Peyer's patch (tissue), 4 donors: ENCODE data around the gene IFT57.

ENCODE experiments used
- CTCF ChIP-seq, 6 experiments: fragments of 450-650 bp in 4 of 6; fragments of 200-600 bp in 2 of 6; sonication (generic) in 1 of 6; IDR thresholded peaks; one replicate each; pipeline ENCODE4 v1.5.1; 2017 to 2019; ENCODE audit warnings: antibody characterized with exemption in 6 of 6, mild to moderate bottlenecking in 3 of 6, moderate library complexity in 1 of 6
- POLR2A ChIP-seq, 2 donors: fragments of 450-650 bp; IDR thresholded peaks; one replicate each; pipeline ENCODE4 v1.5.1; 2017; ENCODE audit warnings: antibody characterized with exemption in 2 of 2, mild to moderate bottlenecking in 2 of 2, moderate library complexity in 2 of 2

- no peak for TF ChIP-seq CTCF (IDR thresholded peaks at IDR 0.05)
- no peak for TF ChIP-seq POLR2A (IDR thresholded peaks at IDR 0.05)
Measured at GRCh38 chr3:108114423-108115065, 107.7 kb downstream of the IFT57 start.
